Skeletal muscle tissue (tissue), 1 donor: ENCODE results near the gene ZBTB47. TPM values are rescaled to one million over a fixed set of nuclear protein-coding genes. Genes with fewer than 3 reads are reported as not detected.

ENCODE experiments used
- total RNA-seq: library from RNA; depleted of rRNA; stranded (reverse); fragments of >200 nt; gene quantifications from one replicate; pipeline ENCODE4 v1.2.3, GENCODE V29; 2014

Gene ZBTB47
- total RNA-seq, 1 donor from 2014 or later, result 21.4 TPM

Other genes with a start within 250 kb of the ZBTB47 start
- gene LYZL4, start 243.1 kb upstream of the ZBTB47 start, total RNA-seq, result not detected
- gene VIPR1, start 151.1 kb upstream of the ZBTB47 start, total RNA-seq, result 1.6 TPM
- gene SEC22C, start 71.7 kb upstream of the ZBTB47 start, total RNA-seq, result 21.4 TPM
- 15.7 TPM for gene SS18L2, start 62.8 kb upstream of the ZBTB47 start, total RNA-seq
- gene NKTR, start 53.0 kb upstream of the ZBTB47 start, total RNA-seq, result 119 TPM
- 179 TPM for gene KLHL40, start 31.8 kb downstream of the ZBTB47 start, total RNA-seq
- gene HHATL, start 49.1 kb downstream of the ZBTB47 start, total RNA-seq, result 23.0 TPM
- not detected for gene CCDC13, start 119.6 kb downstream of the ZBTB47 start, total RNA-seq
- gene HIGD1A, start 150.8 kb downstream of the ZBTB47 start, total RNA-seq, result 63.7 TPM
- gene ACKR2, start 155.7 kb downstream of the ZBTB47 start, total RNA-seq, result 1.6 TPM
- not detected for gene CYP8B1, start 222.2 kb downstream of the ZBTB47 start, total RNA-seq